ENCODE measurements around the gene LUC7L2. TPM values are rescaled to one million over a fixed set of nuclear protein-coding genes. Genes with fewer than 3 reads are reported as not detected.

The LUC7L2 gene
- polyA plus RNA-seq, 1 donor (not counting 4 experiments of a cell fraction or from before 2014, with no cell fraction given) = 52.7 TPM

DNA sequence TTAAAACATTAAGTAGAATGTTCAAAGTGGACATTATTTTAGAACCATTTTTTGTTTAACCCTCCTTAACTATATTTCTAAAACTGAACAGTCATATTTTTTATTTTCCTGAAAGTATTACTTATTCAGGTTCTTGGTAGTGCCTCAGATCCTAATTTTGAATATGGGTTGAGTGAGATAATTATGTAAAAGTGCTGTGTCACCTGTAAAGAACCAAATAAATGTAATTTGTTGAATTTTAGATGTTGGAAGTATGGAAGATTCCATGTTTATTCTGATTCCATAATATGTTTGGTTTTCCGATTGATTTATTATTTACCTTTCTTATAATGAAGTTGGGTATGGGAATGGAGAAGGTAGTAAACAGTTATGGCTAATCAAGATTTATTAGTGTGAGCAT lies 61.4 kb downstream of the LUC7L2 start:
- no peak for FAIRE-seq

DNA sequence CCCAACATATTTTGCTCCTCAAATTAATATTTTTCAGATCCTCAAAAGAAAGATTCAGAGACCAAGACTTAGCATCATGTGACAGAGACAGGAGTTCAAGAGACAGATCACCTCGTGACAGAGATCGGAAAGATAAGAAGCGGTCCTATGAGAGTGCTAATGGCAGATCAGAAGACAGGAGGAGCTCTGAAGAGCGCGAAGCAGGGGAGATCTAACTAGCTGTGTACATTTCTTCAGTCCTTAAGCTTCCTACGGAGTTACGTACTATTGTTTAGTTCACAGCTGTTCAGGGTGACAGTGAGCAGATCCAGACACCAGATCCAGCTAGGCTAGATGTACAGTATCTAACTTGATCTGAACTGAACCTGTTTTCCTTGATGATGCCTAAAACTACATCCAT lies 62.4 kb downstream of the LUC7L2 start:
- Histone ChIP-seq H3K79me2 (ENCODE audit: control insufficient read depth, insufficient read depth, low read length) (no peaks in the 10 kb centered on the region), H3K9me1 (ENCODE audit: control insufficient read depth, extremely low read depth, insufficient read depth, low read length) (no peaks in the 10 kb centered on the region), H3K27me3 (ENCODE audit: control insufficient read depth, extremely low read depth, insufficient read depth, low read length) (no peaks in the 10 kb centered on the region), H3K9me3 (ENCODE audit: control insufficient read depth, low read depth, low read length) (no peaks in the 10 kb centered on the region), H3K4me1 (ENCODE audit: control insufficient read depth, extremely low read depth, insufficient read depth, low read length) (no peaks in the 10 kb centered on the region), H3K9ac (ENCODE audit: control insufficient read depth, extremely low read depth, insufficient read depth, low read length) (no peak overlapping the region), H3K27ac (ENCODE audit: control insufficient read depth, insufficient read depth, low read length) (no peak overlapping the region), H3K4me3 (ENCODE audit: control insufficient read depth in 2 of 3, extremely low read depth in 1 of 3, insufficient read depth in 2 of 3, low read depth in 1 of 3, low read length in 3 of 3) (no peak overlapping the region), H3K36me3 (ENCODE audit: control insufficient read depth in 2 of 2, extremely low read depth in 1 of 2, insufficient read depth in 2 of 2, low read length in 2 of 2) (peaks cover 11% of the 10 kb centered on the region in 2 experiments), H3K4me2 (ENCODE audit: control insufficient read depth, extremely low read depth, insufficient read depth, low read depth, low read length) (no peak overlapping the region), H2AFZ (ENCODE audit: control insufficient read depth, low read length) (no peak overlapping the region), H4K20me1 (ENCODE audit: control insufficient read depth, extremely low read depth, insufficient read depth, low read length) (peaks cover 3% of the 10 kb centered on the region)
- dilution Hi-C loops (cut with MboI; ENCODE audit: extremely low pct_ligation_motif_present, low sequenced_read_pairs) = no loop called here
- no peak for DNase-seq (ENCODE audit: low read depth, low spot score)
- FAIRE-seq = no peak
- no peak for TF ChIP-seq EZH2 (IDR thresholded peaks at IDR 0.05; ENCODE audit: low read length)
- no peak for TF ChIP-seq CTCF (optimal IDR thresholded peaks at IDR 0.05 in 1 of 3, IDR thresholded peaks at IDR 0.05 in 1 of 3, conservative IDR thresholded peaks at IDR 0.05 in 1 of 3; ENCODE audit: extremely low read depth in 1 of 3, insufficient read depth in 2 of 3, low read length in 3 of 3)

More for the DNA sequence above, 61.4 kb downstream of the LUC7L2 start:
- Histone ChIP-seq H3K27me3 (ENCODE audit: control insufficient read depth, extremely low read depth, insufficient read depth, low read length) (no peaks in the 10 kb centered on the region), H3K79me2 (ENCODE audit: control insufficient read depth, insufficient read depth, low read length) (no peaks in the 10 kb centered on the region), H4K20me1 (ENCODE audit: control insufficient read depth, extremely low read depth, insufficient read depth, low read length) (no peaks in the 10 kb centered on the region), H3K36me3 (ENCODE audit: control insufficient read depth in 2 of 2, extremely low read depth in 1 of 2, insufficient read depth in 2 of 2, low read length in 2 of 2) (peaks cover 14 to 19% of the 10 kb centered on the region in 2 experiments), H3K9me1 (ENCODE audit: control insufficient read depth, extremely low read depth, insufficient read depth, low read length) (no peaks in the 10 kb centered on the region), H3K9me3 (ENCODE audit: control insufficient read depth, low read depth, low read length) (no peaks in the 10 kb centered on the region), H3K9ac (ENCODE audit: control insufficient read depth, extremely low read depth, insufficient read depth, low read length) (no peak overlapping the region), H3K4me2 (ENCODE audit: control insufficient read depth, extremely low read depth, insufficient read depth, low read depth, low read length) (no peak overlapping the region), H3K27ac (ENCODE audit: control insufficient read depth, insufficient read depth, low read length) (no peak overlapping the region), H2AFZ (ENCODE audit: control insufficient read depth, low read length) (no peak overlapping the region), H3K4me3 (ENCODE audit: control insufficient read depth in 2 of 3, extremely low read depth in 1 of 3, insufficient read depth in 2 of 3, low read depth in 1 of 3, low read length in 3 of 3) (no peak overlapping the region), H3K4me1 (ENCODE audit: control insufficient read depth, extremely low read depth, insufficient read depth, low read length) (no peaks in the 10 kb centered on the region)
- dilution Hi-C loops (cut with MboI; ENCODE audit: extremely low pct_ligation_motif_present, low sequenced_read_pairs) = no loop called here
- TF ChIP-seq CTCF (optimal IDR thresholded peaks at IDR 0.05 in 1 of 3, IDR thresholded peaks at IDR 0.05 in 1 of 3, conservative IDR thresholded peaks at IDR 0.05 in 1 of 3; ENCODE audit: extremely low read depth in 1 of 3, insufficient read depth in 2 of 3, low read length in 3 of 3) (no peak), EZH2 (IDR thresholded peaks at IDR 0.05; ENCODE audit: low read length) (no peak)
- DNase-seq (ENCODE audit: low read depth, low spot score) = no peak
